ES-I3 (cell line): ENCODE data around the gene GRM8.

Experiments
- H3K36me3 ChIP-seq: 2 replicates; pipeline ENCODE4 v1.6.1; 2013; ENCODE audit warnings: mild to moderate bottlenecking, low read length, control low read depth, moderate library complexity; ENCODE audit not compliant: insufficient read depth
- H3K4me1 ChIP-seq: 2 replicates; pipeline ENCODE4 v1.6.1; 2013; ENCODE audit warnings: mild to moderate bottlenecking, control low read depth, low read length; ENCODE audit not compliant: insufficient read depth
- H3K9ac ChIP-seq: 2 replicates; pipeline ENCODE4 v1.6.1; 2013; ENCODE audit warnings: low read depth, mild to moderate bottlenecking, low read length, moderate library complexity
- H3K9me3 ChIP-seq: 2 replicates; pipeline ENCODE4 v1.6.1; 2013; ENCODE audit warnings: mild to moderate bottlenecking, low read length, moderate library complexity; ENCODE audit not compliant: control insufficient read depth, insufficient read depth

Gene GRM8

DNA sequence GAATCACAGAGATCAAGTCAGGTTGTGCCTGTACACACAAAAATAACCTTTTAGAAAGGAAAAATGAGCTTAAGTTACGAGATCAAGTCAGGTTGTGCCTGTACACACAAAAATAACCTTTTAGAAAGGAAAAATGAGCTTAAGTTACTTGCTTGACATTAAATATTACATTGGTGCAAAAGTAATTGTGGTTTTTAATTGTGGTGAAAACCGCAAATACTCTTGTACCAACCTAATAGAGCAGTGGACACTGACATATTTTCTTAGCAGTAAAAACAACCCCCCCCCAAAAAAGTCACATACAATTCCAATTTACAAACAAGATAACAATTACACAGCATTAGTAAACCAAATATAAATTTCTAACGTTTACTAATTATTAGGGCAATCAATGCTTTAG is 595.6 kb downstream of the GRM8 start:
- H3K4me1 ChIP-seq = peaks cover 9% of the 10 kb centered on the region; the same call in 1 of the 2 replicates
- H3K9ac ChIP-seq = no peak overlapping the region
- no peaks in the 10 kb centered on the region for H3K9me3 ChIP-seq
- no peaks in the 10 kb centered on the region for H3K36me3 ChIP-seq

DNA sequence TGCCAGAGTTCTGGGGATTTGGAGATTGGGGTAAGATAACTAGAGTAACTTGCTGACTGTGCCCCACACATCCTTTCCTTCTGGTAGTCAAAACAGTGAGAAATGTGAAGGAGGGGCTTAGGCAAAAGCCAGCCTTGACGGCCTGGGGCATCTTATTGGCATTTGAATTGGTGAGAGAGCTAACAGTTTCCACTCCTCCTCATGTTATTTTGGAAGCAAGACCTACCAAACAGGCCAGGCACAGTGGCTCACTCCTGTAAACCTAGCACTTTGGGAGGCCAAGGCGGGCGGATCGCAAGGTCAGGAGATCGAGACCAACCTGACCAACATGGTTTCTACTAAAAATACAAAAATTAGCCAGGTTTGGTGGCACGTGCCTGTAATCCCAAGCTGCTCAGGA is 596.6 kb downstream of the GRM8 start:
- Histone ChIP-seq H3K36me3 (no peaks in the 10 kb centered on the region), H3K9ac (no peak overlapping the region), H3K9me3 (no peaks in the 10 kb centered on the region), H3K4me1 (peaks cover 9% of the 10 kb centered on the region; the same call in 1 of the 2 replicates)

- H3K9ac ChIP-seq = no peak overlapping the region
- H3K36me3 ChIP-seq = no peaks in the 10 kb centered on the region
- no peaks in the 10 kb centered on the region for H3K9me3 ChIP-seq
- H3K4me1 ChIP-seq = no peaks in the 10 kb centered on the region
These were observed 615.2 kb downstream of the GRM8 start for GRCh38 chr7:126637538-126637937.

GRCh38 chr7:126635545-126635944 is 617.2 kb downstream of the GRM8 start:
- Histone ChIP-seq H3K36me3 (no peaks in the 10 kb centered on the region), H3K9ac (no peak overlapping the region), H3K9me3 (no peaks in the 10 kb centered on the region), H3K4me1 (no peaks in the 10 kb centered on the region)

GRCh38 chr7:126608339-126608776 is 644.4 kb downstream of the GRM8 start:
- peaks cover 6% of the 10 kb centered on the region; the same call in 1 of the 2 replicates for H3K9me3 ChIP-seq

DNA sequence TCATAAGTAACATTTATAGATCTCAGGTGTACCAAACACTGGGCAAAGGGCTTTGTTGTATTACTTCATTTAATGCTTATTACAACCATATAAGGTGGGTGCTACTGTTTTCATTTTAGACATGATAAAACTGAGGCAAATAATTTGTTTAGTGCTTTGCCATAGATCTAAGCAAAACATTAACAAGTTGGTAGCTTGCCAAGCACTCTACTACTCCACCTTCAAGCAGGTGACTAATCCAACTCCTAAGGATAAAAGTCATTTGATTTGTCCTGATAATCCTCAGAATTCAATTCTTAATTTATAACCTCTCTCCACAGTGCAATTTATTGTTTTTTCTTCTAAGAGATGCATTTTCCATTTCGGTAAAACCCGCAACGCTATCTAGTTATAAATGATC is 646.4 kb downstream of the GRM8 start:
- no peaks in the 10 kb centered on the region for H3K36me3 ChIP-seq
- H3K9me3 ChIP-seq = no peaks in the 10 kb centered on the region
- no peak overlapping the region for H3K9ac ChIP-seq
- no peaks in the 10 kb centered on the region for H3K4me1 ChIP-seq

More at GRCh38 chr7:126608339-126608776, 644.4 kb downstream of the GRM8 start:
- Histone ChIP-seq H3K9ac (no peak overlapping the region), H3K36me3 (no peaks in the 10 kb centered on the region), H3K4me1 (no peaks in the 10 kb centered on the region)

DNA sequence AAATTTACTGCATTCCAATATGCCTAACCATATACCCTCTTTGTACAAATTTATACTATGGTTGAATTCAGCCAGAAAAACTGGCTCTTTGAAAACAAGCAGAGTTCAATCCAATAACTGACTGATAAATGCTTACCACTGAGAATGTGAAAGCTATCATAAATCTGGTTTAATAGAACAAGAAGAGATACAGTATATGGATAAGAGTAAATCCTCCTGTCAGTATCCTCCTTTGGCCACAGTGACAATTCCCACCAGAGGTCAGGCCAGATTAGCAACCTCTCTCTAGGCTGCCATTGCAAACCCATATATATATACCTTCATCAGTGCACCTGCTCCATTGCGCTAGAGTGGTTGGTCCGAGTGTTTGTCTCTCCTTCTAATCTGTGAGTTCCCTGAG is 647.2 kb downstream of the GRM8 start:
- Histone ChIP-seq H3K36me3 (no peaks in the 10 kb centered on the region), H3K9me3 (no peaks in the 10 kb centered on the region), H3K4me1 (no peaks in the 10 kb centered on the region), H3K9ac (no peak overlapping the region)

- no peaks in the 10 kb centered on the region for H3K4me1 ChIP-seq
- H3K36me3 ChIP-seq = no peaks in the 10 kb centered on the region
- H3K9ac ChIP-seq = no peak overlapping the region
These were observed 647.7 kb downstream of the GRM8 start for GRCh38 chr7:126605056-126605455.

DNA sequence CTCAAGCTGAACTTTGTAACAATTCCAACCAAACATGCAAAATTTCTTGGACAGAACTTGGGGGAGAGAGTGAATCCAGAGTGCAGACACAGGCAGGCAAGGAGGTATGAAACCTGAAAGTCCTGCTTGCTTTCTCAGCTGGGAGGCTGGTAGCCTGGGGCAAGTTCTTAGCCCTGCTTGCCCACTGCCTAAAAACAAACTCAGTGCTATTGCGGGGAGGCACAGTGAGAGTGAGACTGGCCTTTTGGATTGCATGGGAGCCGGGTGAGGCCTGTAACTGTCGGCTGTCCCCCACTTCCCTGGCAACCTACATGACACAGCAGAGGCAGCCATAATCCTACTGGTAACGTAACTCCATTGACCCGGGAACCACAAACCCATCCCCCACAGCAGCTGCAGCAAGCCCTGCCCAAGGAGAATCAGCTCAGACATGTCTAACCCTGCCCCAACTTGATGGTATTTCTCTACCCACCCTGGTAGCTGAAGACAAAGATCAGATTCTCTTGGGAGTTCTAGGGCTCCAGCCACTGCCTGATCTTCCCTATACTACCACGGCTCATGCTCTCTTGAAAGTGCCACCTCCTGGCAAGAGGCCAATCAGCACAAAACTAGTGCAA is 663.6 kb downstream of the GRM8 start:
- H3K36me3 ChIP-seq = no peaks in the 10 kb centered on the region
- peaks cover 2% of the 10 kb centered on the region; the same call in 1 of the 2 replicates for H3K9me3 ChIP-seq
- H3K9ac ChIP-seq = no peak overlapping the region
- H3K4me1 ChIP-seq = no peaks in the 10 kb centered on the region

More at GRCh38 chr7:126605056-126605455, 647.7 kb downstream of the GRM8 start:
- no peaks in the 10 kb centered on the region for H3K9me3 ChIP-seq

DNA sequence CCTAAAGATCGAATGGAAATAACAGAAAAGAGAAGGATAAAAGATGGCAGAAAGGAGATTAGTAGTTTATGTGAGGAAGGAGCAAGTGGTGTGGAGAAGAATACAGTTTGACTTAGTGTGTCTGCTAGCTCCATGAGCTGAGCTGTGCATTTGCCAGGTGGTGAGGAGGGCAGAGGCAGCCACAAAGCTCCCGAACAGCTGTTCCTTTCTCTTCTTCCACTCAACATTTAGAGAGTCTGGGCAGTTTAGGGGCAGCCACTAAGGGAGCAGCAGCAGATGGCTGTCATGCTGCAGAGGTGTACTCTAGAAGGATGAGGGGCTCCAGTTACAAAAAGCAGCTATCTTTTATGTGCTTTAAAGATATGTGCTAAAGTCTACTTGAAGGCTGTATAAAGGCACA is 674.4 kb downstream of the GRM8 start:
- Histone ChIP-seq H3K4me1 (0 out of 2 replicates have a peak, but pooled peaks cover 9% of the 10 kb centered on the region), H3K9ac (no peak overlapping the region), H3K9me3 (no peaks in the 10 kb centered on the region), H3K36me3 (no peaks in the 10 kb centered on the region)

GRCh38 chr7:126574276-126575250 is 678.2 kb downstream of the GRM8 start:
- Histone ChIP-seq H3K9ac (no peak overlapping the region), H3K9me3 (no peaks in the 10 kb centered on the region), H3K4me1 (0 out of 2 replicates have a peak, but pooled peaks cover 9% of the 10 kb centered on the region), H3K36me3 (no peaks in the 10 kb centered on the region)

- H3K4me1 ChIP-seq = 0 out of 2 replicates have a peak, but pooled peaks cover 9% of the 10 kb centered on the region
- no peaks in the 10 kb centered on the region for H3K9me3 ChIP-seq
- H3K9ac ChIP-seq = no peak overlapping the region
- H3K36me3 ChIP-seq = no peaks in the 10 kb centered on the region
These were observed 681.9 kb downstream of the GRM8 start for GRCh38 chr7:126570845-126571244.

- no peak overlapping the region for H3K9ac ChIP-seq
- H3K9me3 ChIP-seq = no peaks in the 10 kb centered on the region
- H3K4me1 ChIP-seq = 0 out of 2 replicates have a peak, but pooled peaks cover 2% of the 10 kb centered on the region
- H3K36me3 ChIP-seq = no peaks in the 10 kb centered on the region
These were observed 683.3 kb downstream of the GRM8 start for GRCh38 chr7:126569402-126569801.

DNA sequence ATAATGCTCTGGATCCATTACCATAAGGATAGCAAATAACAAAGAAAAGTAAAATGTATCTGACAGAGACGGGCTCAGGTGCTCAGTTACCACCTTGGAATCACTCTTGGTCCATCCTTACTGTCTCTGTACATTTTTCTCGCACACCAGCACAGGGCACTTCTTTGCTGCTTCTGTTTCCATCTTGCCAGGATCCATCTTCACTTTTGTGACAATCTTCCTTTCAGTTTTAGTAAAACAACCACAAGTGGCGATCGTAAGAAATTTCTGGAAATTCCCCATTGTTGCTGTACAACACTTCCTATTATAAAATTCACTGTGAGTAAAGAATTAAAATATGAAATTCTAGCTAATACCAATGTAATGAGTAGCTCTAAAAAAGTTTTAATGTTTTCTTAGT is 695.5 kb downstream of the GRM8 start:
- H3K4me1 ChIP-seq = no peaks in the 10 kb centered on the region
- H3K9me3 ChIP-seq = no peaks in the 10 kb centered on the region
- H3K9ac ChIP-seq = no peak overlapping the region
- H3K36me3 ChIP-seq = no peaks in the 10 kb centered on the region
